GM18868 (cell line): Measurements from ENCODE around the gene PPP2R2D.

Experiments
- ATAC-seq: cut with Tn5 transposase; IDR thresholded peaks from one replicate; pipeline ENCODE4 v1.9.1; 2021; ENCODE audit warnings: mild to moderate bottlenecking, moderate library complexity; ENCODE audit not compliant: unreplicated experiment

Gene PPP2R2D

GRCh38 chr10:131900350-131901152, at the start of gene PPP2R2D:
PPP2R2D (plus strand) TSS chr10:131901008; CDS start chr10:131901149, 141 bp downstream.
- ATAC-seq: peak; percentile 88

- ATAC-seq: no peak
These were observed 49.5 kb upstream of the PPP2R2D start for GRCh38 chr10:131851346-131851745.

DNA sequence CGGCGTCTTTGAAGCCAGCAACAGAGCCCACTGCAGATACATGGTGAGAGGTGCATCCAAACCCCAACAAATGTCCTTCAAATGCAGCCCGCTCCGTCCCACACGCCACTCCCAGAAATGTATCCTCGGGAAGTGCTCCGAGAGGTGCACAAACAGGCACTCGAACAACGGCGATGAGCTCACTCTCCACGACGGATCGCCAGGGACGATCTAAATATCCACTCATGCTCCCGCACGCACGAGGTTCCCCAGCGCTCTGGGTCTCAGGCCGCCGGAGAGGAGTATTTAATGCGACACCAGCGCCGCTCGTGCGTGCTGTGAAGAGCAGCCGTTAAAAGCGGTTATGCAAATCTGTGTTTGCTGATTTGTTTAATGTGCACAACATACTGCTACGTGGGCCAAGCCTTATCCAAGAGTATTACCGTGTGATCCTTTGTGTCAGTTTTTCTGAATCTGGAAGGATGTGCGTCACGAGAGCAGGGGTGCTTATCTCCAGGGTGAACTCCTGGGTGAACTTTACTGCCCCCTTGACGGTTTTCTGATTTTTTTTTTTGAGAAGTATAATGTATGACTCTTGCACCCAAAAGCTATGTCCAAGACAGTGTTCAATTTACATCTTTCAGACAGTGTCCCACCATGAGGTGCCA, 48.5 kb upstream of the PPP2R2D start:
- ATAC-seq: no peak

DNA sequence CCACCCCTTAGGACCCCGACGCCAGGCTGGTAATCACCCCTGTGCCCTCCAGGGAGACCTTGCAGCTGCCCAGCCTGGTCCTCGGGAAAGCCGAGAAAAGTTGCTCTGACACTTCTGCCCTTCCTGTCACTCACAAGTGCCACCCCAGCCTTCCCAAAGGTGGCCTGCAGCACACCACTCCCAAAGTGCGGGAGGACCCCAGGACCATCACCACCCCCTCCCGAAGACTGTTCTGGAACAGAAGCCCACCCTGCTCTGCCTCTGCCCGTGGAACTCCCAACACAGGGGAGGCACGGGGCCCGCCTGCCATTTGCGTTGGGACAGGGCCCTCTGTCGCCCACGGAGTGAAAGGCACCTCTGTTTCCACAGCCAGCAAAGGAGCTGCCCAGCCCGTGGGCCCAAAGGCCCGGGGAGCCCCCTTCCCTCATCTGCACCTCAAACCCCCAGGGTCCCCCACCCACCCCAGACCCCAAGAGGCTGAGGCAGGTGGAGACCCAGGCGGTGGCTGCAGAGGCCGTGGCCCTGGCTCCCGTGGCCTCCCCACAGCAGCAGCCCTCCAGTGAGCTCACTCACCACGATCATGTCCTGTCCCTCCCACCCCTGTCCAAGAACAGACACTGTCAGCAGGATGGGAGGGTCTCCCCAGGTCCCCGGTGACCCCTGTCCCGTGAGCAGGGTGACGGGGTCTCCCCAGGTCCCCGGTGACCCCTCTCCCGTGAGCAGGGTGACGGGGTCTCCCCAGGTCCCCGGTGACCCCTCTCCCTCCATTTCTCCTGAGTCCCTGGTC, 47.8 kb upstream of the PPP2R2D start:
- no peak for ATAC-seq

DNA sequence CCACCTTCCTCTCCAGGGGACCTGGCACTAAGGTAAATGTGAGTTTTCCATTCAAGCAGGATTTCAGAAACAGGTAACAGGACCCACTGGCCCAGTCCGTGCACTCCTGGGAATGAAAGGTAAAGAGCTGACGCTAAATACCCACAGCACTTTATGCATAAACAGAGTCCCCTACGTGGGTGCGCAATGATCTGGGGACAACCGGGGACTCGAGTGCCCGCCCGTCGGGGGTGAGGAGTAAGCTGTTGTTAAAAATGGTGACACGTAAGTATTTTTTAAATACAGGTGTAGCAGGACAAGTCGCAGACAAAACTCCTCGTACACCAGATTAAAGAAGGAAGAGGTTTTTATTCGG, 47.2 kb upstream of the PPP2R2D start:
- no peak for ATAC-seq

DNA sequence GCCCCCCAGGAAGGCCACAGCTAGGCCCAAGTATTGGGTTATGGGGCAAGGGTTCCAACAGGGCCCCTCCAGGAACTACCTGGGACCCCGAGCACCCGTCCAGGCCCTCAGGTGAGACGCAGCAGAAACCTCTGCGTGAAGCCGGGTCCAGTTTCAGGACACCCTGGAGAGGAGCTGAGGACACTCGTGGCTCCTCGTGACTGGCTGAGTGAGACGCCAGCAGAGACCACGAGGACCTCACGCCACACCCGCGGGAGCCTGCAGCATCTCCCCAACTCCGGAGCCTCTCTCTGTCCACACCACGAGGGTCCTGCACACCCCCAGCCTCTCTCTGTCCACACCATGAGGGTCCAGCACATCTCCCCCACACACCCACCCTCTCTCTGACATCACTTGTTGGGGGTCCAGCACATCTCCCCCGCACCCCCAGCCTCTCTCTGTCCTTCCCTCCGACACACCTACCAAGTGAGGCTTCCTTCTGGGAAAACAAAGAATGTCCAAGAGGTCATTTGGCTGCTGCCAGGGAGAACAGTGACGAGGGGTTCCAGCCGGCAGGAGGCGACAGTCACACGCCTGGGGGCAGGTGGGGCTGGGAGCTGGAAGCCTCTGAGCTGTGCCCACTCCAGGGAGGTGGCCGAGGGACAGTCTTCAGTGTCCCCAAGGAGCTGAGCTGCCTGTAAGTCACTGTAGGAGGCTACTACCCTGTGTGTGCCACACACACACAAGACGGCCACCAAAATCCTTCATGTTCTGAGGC, 46.1 kb upstream of the PPP2R2D start:
- no peak for ATAC-seq

DNA sequence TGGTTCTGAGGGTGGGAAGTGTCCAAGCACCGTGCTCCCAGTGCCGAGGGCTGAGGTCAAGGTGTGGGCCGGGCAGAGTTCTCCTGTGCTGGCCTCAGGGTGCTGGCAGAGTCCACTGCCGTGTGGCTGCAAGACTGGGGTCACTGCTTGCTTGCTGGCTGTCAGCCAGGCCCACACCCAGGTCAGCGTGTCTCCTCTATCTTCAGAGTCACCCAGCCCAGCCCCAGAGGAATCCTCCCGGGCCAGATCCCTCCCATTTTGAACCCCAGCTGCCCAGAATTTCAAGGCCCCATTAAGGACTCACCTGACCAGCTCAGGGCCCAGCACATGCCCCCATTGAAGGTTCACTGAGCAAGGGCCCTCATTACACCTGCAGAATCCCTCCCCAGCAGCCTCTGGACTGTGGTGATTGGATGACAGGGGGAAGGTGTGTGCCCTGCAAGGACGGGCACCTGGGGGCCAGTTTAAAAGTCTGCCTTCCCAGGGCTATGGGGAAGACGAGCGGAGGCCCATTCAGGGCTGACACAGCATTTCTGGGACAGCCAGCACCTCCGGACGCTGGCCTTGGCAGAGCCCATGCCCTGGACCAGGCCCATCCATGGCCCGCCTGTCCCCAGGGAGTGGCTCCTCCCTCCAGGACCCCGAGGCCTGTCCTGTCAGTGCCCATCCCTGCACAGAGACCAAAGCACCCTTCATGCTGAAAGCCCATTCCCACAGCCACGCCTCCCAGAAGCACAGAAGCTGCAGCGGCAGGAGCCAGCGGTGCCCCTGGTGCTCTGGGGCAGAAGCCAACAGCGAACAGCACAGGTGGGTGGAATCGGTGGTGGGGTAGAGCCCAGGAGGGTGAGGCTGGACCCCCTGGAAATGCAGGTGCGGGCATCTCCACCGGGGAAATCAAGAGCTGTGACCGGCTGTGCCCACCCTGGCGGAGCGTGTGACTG, 45.1 kb upstream of the PPP2R2D start:
- ATAC-seq: no peak

DNA sequence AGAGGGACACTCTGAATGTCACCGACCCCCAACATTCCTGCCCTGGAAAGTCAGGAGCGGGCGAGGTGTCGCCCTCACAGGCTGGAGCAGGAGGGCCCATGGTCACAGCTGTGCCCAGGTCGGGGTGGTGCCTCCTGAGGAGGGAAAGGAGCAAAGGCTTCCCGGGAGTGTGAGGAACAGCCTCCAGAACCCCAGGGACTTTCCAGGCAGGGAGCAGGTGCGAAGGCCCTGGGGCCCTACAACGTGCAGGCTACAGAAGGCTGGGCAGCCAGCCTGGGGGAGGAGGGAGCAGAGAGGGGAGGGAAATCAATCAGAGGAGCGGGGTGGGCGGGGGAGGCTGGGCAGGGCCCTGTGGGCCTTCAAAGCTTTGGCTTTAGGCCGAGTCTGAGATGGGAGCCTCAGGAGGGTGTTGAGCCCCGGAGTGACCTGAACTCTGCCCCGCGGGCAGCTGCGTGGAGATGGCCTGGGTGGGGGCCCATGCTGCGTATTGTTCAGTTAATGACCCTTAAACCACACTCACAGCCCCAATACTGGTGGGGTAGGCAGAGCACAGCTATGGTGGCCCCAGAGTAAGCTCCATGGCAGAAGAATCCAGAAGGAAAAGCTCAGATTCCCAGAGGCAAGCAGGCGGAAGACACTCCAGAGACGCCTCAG, 44.2 kb upstream of the PPP2R2D start:
- ATAC-seq: no peak

- no peak for ATAC-seq
These were observed 43.4 kb upstream of the PPP2R2D start for GRCh38 chr10:131857156-131858117.

DNA sequence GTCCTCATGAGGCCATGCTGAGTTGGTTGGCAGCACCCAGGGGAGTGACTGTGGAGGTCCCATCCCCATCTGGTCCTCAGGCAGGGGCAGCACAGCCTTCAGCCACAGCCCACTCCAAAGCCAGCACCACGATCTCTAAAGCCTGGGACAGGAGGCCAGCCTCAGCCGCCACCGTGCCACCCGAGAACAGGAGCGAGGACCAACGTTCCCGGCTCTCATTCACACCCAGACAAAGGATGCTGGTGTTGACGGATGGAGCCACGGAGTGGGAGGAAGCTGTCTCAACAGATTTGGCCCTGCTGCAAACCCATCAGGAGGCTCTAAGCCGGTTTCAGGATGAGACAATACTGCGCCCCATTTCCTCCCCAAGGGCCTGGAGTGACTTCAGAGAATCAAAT, 42.7 kb upstream of the PPP2R2D start:
- no peak for ATAC-seq

DNA sequence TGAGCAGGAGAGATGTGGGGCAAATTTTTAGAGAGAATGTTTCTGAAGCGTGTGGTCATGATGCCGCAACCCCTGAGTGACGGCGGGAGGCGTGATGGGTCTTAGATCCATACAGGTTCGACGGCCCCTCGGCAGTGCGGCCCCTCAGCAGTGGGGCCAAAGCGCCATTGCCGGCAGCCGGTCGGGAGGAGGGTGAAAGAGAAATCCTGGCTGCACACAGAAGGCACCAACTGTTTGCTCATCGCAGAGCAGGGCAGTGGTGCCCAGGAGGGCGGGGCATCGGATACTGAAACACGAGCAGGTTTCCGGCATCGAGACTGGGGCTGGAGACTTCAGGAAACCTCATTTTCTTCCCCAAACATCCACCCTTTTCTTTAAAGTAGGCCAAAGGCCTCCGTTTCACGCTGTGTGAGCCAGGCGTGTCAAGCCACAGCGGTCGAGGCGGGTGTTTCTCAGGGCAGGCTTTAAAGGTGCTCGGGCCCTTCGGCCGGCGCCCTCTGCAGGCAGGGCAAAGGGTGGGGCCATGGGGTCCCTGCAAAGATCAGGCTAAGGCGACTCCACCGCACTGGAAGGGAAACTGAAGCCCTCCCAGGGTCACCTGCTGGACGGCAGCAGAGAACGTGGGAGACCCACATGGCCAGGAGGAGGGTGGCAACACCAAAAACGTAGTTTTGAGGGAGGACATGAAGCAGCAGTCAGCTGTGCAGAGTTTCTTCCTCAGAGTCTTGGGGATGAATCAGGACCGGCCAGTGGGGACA, 42.0 kb upstream of the PPP2R2D start:
- ATAC-seq: no peak

- no peak for ATAC-seq
These were observed 41.3 kb upstream of the PPP2R2D start for GRCh38 chr10:131859341-131860020.

- no peak for ATAC-seq
These were observed 40.5 kb upstream of the PPP2R2D start for GRCh38 chr10:131860311-131860710.

DNA sequence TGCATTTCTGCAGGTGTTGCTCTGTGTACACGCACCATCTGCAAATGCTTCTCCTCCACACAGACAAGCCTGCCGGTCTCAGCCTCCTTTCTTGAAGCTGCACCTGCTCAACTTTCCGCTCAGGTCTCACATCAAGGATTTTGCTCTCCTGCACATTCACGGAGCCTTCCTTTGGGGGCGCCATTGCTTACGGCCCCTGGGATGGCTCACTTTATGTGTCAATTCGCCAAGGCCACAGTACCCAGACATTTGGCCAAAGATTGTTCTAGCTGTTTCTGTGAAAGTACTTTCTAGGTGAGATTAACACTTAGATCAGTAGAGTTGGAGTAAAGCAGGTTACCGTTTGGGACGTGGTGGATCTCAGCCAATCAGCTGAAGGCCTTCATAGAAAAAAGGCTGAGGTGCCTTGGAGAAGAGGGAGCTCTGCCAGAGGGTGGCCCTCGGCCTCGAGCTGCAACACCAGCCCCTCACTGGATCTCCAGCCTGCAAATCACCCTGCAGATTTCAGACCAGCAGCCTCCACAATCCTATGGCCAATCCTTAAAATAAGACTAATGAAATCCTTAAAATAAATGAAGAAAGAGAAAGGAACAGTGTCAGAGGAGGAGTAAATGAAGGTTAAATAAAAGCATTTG, 39.9 kb upstream of the PPP2R2D start:
- no peak for ATAC-seq

DNA sequence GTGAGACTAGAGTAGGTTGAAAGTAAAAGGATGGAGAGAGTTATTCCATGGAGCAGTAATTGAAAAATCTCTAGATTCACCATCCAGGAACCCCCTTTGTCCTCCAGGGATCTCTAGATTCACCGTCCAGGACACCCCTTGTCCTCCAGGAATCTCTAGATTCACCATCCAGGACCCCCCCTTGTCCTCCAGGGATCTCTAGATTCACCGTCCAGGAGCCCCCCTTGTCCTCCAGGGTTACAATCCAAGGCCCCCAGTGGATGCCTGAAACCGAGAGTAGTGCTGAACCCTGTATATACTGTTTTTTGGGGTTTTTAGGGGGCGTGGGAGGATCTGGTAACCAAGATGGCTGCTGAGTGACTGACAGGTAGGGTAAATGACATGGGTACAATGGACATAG, 38.3 kb upstream of the PPP2R2D start:
- ATAC-seq: no peak

- no peak for ATAC-seq
These were observed 35.4 kb upstream of the PPP2R2D start for GRCh38 chr10:131865223-131865917.
